Measurements from ENCODE around the gene NOTCH1.

- no peak for TF ChIP-seq CTCF (IDR thresholded peaks at IDR 0.05)
- no peak for TF ChIP-seq POLR2A (IDR thresholded peaks at IDR 0.05)
Observed at GRCh38 chr9:136593581-136593980, 47.7 kb upstream of the NOTCH1 start.

Data from adrenal gland (tissue), 5 donors.